Thyroid gland (tissue), 4 donors: ENCODE results near the gene AP1B1.
"Not testable (repeated sequence)": the region's sequence is repeated elsewhere in the genome, so short reads cannot be mapped to it uniquely, and the experiment has no call there.

Experiments
- POLR2A ChIP-seq, 2 donors: fragments of 450-650 bp; IDR thresholded peaks; one replicate each; pipeline ENCODE4 v1.6.1; 2017; ENCODE audit warnings: antibody characterized with exemption in 2 of 2, mild to moderate bottlenecking in 2 of 2, moderate library complexity in 1 of 2
- TF ChIP-seq, protein P1 (sequence below), 6 experiments: fragments of 200-600 bp in 3 of 6; fragments of 450-650 bp in 3 of 6; sonication (generic) in 3 of 6; IDR thresholded peaks; one replicate each; pipeline ENCODE4 v1.5.1; 2016 to 2019; ENCODE audit warnings: antibody characterized with exemption in 6 of 6, mild to moderate bottlenecking in 2 of 6, inconsistent platforms in 1 of 6, moderate library complexity in 1 of 6

- TF ChIP-seq, protein P1, sequence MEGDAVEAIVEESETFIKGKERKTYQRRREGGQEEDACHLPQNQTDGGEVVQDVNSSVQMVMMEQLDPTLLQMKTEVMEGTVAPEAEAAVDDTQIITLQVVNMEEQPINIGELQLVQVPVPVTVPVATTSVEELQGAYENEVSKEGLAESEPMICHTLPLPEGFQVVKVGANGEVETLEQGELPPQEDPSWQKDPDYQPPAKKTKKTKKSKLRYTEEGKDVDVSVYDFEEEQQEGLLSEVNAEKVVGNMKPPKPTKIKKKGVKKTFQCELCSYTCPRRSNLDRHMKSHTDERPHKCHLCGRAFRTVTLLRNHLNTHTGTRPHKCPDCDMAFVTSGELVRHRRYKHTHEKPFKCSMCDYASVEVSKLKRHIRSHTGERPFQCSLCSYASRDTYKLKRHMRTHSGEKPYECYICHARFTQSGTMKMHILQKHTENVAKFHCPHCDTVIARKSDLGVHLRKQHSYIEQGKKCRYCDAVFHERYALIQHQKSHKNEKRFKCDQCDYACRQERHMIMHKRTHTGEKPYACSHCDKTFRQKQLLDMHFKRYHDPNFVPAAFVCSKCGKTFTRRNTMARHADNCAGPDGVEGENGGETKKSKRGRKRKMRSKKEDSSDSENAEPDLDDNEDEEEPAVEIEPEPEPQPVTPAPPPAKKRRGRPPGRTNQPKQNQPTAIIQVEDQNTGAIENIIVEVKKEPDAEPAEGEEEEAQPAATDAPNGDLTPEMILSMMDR (IDR thresholded peaks at IDR 0.05) = not testable (repeated sequence)
- TF ChIP-seq POLR2A (IDR thresholded peaks at IDR 0.05) = not testable (repeated sequence)
Observed at GRCh38 chr22:29344889-29345288, 43.5 kb downstream of the AP1B1 start.
